ENCODE results near the gene FCAMR. TPM values are rescaled to one million over a fixed set of nuclear protein-coding genes. Genes with fewer than 3 reads are reported as not detected.

FCAMR gene
- total RNA-seq, 1 experiment from 2014 or later = not detected

DNA sequence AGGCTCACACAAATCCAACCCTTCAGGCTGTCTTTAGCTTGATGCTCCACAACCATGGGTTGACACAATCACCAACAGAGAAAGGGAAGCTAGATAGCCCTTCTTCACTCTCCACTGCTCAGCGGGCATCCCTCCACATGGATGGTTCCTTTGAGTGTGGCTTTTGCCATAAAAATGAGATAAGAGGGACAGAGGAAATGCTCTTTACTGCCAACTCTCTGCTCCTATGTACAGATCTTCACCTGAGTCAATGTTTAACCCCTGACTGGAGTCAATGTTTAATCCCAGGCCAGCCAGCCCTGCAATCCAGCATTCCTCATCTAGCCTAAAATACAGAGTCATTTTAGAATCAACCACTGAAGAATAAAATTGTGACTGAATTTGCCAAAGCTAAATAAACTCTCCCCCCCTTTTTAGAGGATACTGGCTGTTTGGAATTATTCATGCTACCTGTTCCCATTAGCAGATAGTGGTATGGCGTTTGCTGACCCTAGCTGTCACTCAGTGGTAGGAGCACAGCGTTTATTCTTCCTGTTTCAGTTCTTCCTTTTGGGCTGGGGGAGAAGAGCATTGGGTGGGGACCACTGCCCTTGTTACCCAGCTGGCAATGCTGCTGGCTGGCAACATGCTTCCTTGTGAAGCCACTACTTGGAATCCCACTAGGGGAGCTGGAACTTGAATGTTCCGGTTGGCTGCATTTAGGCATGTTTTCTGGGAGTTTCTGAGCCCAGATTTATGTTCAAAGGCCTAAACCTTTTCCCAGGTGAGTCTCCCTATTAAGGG lies 18.8 kb downstream of the FCAMR start:
- Histone ChIP-seq H3K4me2 (ENCODE audit: low read depth, low read length, poor library complexity, severe bottlenecking) (no peak overlapping the region), H3K27me3 (ENCODE audit: low read length) (no peaks in the 10 kb centered on the region), H3K9me3 (ENCODE audit: low read length) (no peaks in the 10 kb centered on the region), H3K79me2 (ENCODE audit: low read length) (no peaks in the 10 kb centered on the region), H3K4me3 (ENCODE audit: low read length) (no peak overlapping the region), H3K4me1 (ENCODE audit: low read length) (no peaks in the 10 kb centered on the region), H3K9me2 (replicated peaks; ENCODE audit: insufficient read depth, low read length) (no peaks in the 10 kb centered on the region), H3K27ac (ENCODE audit: low read length) (no peak overlapping the region), H3K36me3 (ENCODE audit: insufficient read depth, low read length) (no peaks in the 10 kb centered on the region), H4K20me1 (ENCODE audit: insufficient read depth, low read depth, low read length) (no peaks in the 10 kb centered on the region), H3K9ac (ENCODE audit: low read length) (no peak overlapping the region), H2AFZ (ENCODE audit: low read length) (no peak overlapping the region)
- no peak for DNase-seq

DNA sequence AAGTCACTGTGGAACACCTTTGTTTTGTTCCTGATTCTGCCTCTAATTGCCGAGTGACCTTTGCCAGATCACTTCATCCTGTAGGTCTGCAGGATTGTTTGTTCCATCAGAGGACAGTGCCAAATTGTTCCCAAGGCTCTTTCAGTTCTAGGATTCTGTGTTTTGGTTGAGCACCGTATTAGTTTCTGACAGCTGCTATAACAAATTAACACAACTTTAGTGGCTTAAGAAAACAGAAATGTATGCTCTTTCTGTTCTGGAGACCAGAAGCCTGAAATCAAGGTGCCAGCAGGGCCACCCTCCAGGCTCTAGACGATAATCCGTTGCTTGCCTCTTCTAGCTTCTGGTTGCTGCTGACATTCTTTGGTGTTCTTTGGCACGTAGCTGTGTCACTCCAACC lies 20.6 kb downstream of the FCAMR start:
- H3K4me2 ChIP-seq (ENCODE audit: low read depth, low read length, poor library complexity, severe bottlenecking) = no peak overlapping the region

DNA sequence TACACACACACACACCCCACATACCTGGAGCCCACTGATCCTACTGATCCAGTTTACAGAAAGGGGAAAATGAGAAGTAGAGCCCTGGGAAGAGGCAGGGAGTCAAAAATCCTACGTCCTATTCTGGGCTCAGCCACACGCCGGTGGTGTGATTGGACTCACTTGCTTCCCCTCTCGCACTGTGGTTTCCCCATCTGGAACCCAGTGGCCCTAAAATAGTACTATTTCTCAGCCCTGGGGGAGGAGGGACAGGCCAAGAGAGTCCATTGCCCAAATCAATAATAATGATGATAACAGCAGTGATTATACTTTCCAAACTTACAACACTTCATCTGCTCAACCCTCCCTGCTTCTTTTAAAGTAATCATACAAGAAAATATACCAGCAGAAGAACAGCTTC lies 21.1 kb downstream of the FCAMR start:
- no peaks in the 10 kb centered on the region for H3K9me3 ChIP-seq (ENCODE audit: low read length)
- no peak overlapping the region for H3K4me2 ChIP-seq (ENCODE audit: low read depth, low read length, poor library complexity, severe bottlenecking)
- no peak overlapping the region for H3K9ac ChIP-seq (ENCODE audit: low read length)
- no peak overlapping the region for H3K4me3 ChIP-seq (ENCODE audit: low read length)
- H3K79me2 ChIP-seq (ENCODE audit: low read length) = no peaks in the 10 kb centered on the region
- H2AFZ ChIP-seq (ENCODE audit: low read length) = no peak overlapping the region
- H4K20me1 ChIP-seq (ENCODE audit: insufficient read depth, low read depth, low read length) = no peaks in the 10 kb centered on the region
- no peaks in the 10 kb centered on the region for H3K9me2 ChIP-seq (replicated peaks; ENCODE audit: insufficient read depth, low read length)
- DNase-seq = no peak
- no peak overlapping the region for H3K27ac ChIP-seq (ENCODE audit: low read length)
- no peaks in the 10 kb centered on the region for H3K4me1 ChIP-seq (ENCODE audit: low read length)
- H3K27me3 ChIP-seq (ENCODE audit: low read length) = no peaks in the 10 kb centered on the region
- no peaks in the 10 kb centered on the region for H3K36me3 ChIP-seq (ENCODE audit: insufficient read depth, low read length)

More for the DNA sequence above, 20.6 kb downstream of the FCAMR start:
- H3K27me3 ChIP-seq (ENCODE audit: low read length) = no peaks in the 10 kb centered on the region
- DNase-seq = no peak
- H3K4me1 ChIP-seq (ENCODE audit: low read length) = no peaks in the 10 kb centered on the region
- H3K4me3 ChIP-seq (ENCODE audit: low read length) = no peak overlapping the region
- H3K9ac ChIP-seq (ENCODE audit: low read length) = no peak overlapping the region
- no peaks in the 10 kb centered on the region for H3K9me3 ChIP-seq (ENCODE audit: low read length)
- H3K36me3 ChIP-seq (ENCODE audit: insufficient read depth, low read length) = no peaks in the 10 kb centered on the region
- no peaks in the 10 kb centered on the region for H3K9me2 ChIP-seq (replicated peaks; ENCODE audit: insufficient read depth, low read length)
- no peaks in the 10 kb centered on the region for H3K79me2 ChIP-seq (ENCODE audit: low read length)
- no peak overlapping the region for H2AFZ ChIP-seq (ENCODE audit: low read length)
- no peak overlapping the region for H3K27ac ChIP-seq (ENCODE audit: low read length)
- no peaks in the 10 kb centered on the region for H4K20me1 ChIP-seq (ENCODE audit: insufficient read depth, low read depth, low read length)

DNA sequence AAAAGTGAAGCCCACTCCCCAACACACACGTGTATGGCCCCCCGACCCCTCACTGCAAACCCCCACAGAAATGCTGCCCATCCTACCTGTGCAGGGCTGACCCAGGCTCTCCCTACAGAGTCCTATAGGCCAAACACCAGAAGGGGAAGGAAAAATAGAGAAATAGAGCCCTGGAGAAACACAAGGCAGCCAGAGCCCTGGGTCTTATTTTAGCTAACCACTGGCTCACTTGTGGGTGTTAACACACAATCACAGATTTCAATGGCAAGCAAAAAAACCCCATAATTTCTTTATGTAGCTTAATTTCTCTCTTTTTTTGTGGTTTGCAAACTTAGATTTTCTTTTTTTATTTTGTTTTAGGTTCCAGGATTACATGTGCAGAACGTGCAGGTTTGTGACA lies 23.0 kb downstream of the FCAMR start:
- Histone ChIP-seq H3K79me2 (ENCODE audit: low read length) (no peaks in the 10 kb centered on the region), H3K9me2 (replicated peaks; ENCODE audit: insufficient read depth, low read length) (no peaks in the 10 kb centered on the region), H3K4me1 (ENCODE audit: low read length) (no peaks in the 10 kb centered on the region), H3K27me3 (ENCODE audit: low read length) (no peaks in the 10 kb centered on the region), H3K9me3 (ENCODE audit: low read length) (no peaks in the 10 kb centered on the region), H3K27ac (ENCODE audit: low read length) (no peak overlapping the region), H3K4me2 (ENCODE audit: low read depth, low read length, poor library complexity, severe bottlenecking) (no peak overlapping the region), H3K36me3 (ENCODE audit: insufficient read depth, low read length) (no peaks in the 10 kb centered on the region), H3K4me3 (ENCODE audit: low read length) (no peak overlapping the region), H4K20me1 (ENCODE audit: insufficient read depth, low read depth, low read length) (no peaks in the 10 kb centered on the region), H2AFZ (ENCODE audit: low read length) (no peak overlapping the region), H3K9ac (ENCODE audit: low read length) (no peak overlapping the region)
- DNase-seq = no peak

DNA sequence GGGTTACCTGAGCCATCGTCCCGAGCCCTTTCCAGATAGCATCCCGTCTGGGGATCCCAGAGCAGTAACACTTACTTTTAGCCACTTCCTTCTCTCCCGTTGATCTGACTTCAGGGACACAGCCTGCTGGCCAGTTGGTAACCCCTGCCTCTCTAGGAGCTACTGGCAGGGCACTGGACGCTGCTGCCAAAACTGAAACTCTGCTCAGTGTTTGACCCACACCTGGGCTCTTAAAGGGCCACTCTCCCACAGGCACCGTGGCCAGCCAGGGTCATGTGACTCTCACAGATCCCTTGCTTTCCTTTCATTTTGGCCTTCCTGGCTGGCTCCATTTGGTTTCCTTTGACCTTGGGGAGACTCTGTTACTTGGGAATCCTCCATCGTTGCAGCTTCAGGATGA lies 24.0 kb downstream of the FCAMR start, which contains the start of gene PIGR:
PIGR (minus strand) TSS at position 206 of the 400 bp plus-strand sequence. CDS start 5,935 bp downstream, outside the sequence.
- H3K9me3 ChIP-seq (ENCODE audit: low read length) = no peaks in the 10 kb centered on the region
- H3K27ac ChIP-seq (ENCODE audit: low read length) = no peak within 1 kb of the TSS
- H3K4me3 ChIP-seq (ENCODE audit: low read length) = no peak within 1 kb of the TSS
- no peaks in the 10 kb centered on the region for H3K4me1 ChIP-seq (ENCODE audit: low read length)
- H3K9ac ChIP-seq (ENCODE audit: low read length) = no peak within 1 kb of the TSS
- no peaks in the 10 kb centered on the region for H3K27me3 ChIP-seq (ENCODE audit: low read length)
- no peak within 1 kb of the TSS for H2AFZ ChIP-seq (ENCODE audit: low read length)
- no peak for DNase-seq
- H4K20me1 ChIP-seq (ENCODE audit: insufficient read depth, low read depth, low read length) = no peaks in the 10 kb centered on the region
- H3K4me2 ChIP-seq (ENCODE audit: low read depth, low read length, poor library complexity, severe bottlenecking) = no peak within 1 kb of the TSS
- H3K36me3 ChIP-seq (ENCODE audit: insufficient read depth, low read length) = no peaks in the 10 kb centered on the region
- H3K9me2 ChIP-seq (replicated peaks; ENCODE audit: insufficient read depth, low read length) = no peaks in the 10 kb centered on the region
- no peaks in the 10 kb centered on the region for H3K79me2 ChIP-seq (ENCODE audit: low read length)

DNA sequence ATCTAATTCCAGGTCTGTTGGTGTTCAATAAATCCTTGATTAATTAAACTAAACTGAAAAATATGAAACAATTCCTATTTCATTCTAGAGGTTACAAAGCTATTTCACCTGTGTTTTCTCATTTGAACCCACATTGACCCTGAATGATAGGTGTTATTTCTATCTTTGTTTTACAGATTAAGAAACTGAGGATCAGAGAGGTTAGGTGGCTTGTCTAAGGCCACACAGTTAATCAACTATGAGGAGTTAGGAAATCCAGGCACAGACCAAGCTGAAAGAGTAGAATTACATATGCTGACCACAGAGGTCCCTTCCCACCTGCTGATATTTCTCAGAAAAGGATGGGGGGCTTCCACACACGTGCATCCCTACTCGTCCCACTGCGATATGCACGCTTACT lies 24.5 kb downstream of the FCAMR start:
- H3K4me2 ChIP-seq (ENCODE audit: low read depth, low read length, poor library complexity, severe bottlenecking) = no peak overlapping the region
- DNase-seq = no peak
- no peaks in the 10 kb centered on the region for H3K9me3 ChIP-seq (ENCODE audit: low read length)
- no peak overlapping the region for H2AFZ ChIP-seq (ENCODE audit: low read length)
- no peak overlapping the region for H3K9ac ChIP-seq (ENCODE audit: low read length)
- H4K20me1 ChIP-seq (ENCODE audit: insufficient read depth, low read depth, low read length) = no peaks in the 10 kb centered on the region
- no peaks in the 10 kb centered on the region for H3K4me1 ChIP-seq (ENCODE audit: low read length)
- no peak overlapping the region for H3K27ac ChIP-seq (ENCODE audit: low read length)
- H3K4me3 ChIP-seq (ENCODE audit: low read length) = no peak overlapping the region
- H3K9me2 ChIP-seq (replicated peaks; ENCODE audit: insufficient read depth, low read length) = no peaks in the 10 kb centered on the region
- H3K36me3 ChIP-seq (ENCODE audit: insufficient read depth, low read length) = no peaks in the 10 kb centered on the region
- H3K27me3 ChIP-seq (ENCODE audit: low read length) = no peaks in the 10 kb centered on the region
- H3K79me2 ChIP-seq (ENCODE audit: low read length) = no peaks in the 10 kb centered on the region

DNA sequence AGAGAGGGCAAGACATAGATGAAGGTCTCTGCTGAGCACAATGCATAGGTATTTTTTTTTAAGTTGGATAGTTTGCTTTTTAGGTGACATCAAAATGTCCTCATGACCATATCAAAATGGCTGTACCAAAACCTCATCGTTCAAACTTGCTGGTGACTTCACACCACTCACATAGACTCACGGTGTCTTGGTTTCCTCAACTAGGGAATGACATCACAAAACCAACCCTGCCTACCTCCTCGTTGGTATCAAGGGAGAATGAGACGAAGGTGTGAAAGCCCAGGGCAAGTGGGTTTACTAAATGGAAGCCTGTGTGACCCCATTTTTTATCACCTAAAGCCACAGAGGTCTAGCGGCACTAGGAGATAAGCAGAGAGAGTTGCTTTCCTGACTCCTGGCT lies 25.6 kb downstream of the FCAMR start:
- no peaks in the 10 kb centered on the region for H3K9me3 ChIP-seq (ENCODE audit: low read length)
- no peaks in the 10 kb centered on the region for H3K4me1 ChIP-seq (ENCODE audit: low read length)
- no peaks in the 10 kb centered on the region for H3K36me3 ChIP-seq (ENCODE audit: insufficient read depth, low read length)
- no peak overlapping the region for H3K27ac ChIP-seq (ENCODE audit: low read length)
- no peak for DNase-seq
- H3K9me2 ChIP-seq (replicated peaks; ENCODE audit: insufficient read depth, low read length) = no peaks in the 10 kb centered on the region
- no peak overlapping the region for H3K9ac ChIP-seq (ENCODE audit: low read length)
- no peaks in the 10 kb centered on the region for H4K20me1 ChIP-seq (ENCODE audit: insufficient read depth, low read depth, low read length)
- H3K4me3 ChIP-seq (ENCODE audit: low read length) = no peak overlapping the region
- no peak overlapping the region for H3K4me2 ChIP-seq (ENCODE audit: low read depth, low read length, poor library complexity, severe bottlenecking)
- no peak overlapping the region for H2AFZ ChIP-seq (ENCODE audit: low read length)
- no peaks in the 10 kb centered on the region for H3K27me3 ChIP-seq (ENCODE audit: low read length)
- H3K79me2 ChIP-seq (ENCODE audit: low read length) = no peaks in the 10 kb centered on the region

DNA sequence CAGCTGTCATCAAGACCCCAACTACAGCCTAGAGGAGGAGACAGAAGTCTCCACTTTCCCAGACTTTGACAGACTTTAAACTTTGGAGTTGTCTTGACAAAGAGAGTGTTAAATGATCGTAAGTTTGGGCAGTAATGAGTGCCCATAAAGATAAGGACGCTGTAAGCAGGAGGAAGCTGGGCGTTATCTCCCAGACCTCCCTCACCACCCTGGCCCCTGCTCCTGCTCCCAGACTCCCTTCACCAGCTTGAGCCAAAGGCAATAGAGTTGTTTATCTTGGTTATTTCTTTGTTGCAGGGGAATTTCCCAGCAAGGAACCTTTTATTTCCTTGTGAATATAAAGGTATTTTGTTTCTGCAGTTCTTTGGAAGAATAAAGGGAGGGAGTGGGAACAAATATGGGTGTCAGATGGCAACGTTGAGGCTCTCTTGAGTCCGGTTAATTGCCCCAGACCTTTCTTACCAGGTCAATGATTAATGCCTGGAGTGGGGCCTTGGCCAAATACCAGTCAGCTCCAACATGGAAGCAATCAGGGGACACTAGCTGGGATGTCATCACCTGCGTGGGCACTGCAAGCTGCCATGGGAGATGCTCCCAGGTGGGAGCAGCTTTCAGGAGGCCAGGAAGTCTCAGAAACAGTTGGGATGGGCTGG lies 28.4 kb downstream of the FCAMR start:
- Histone ChIP-seq H3K9me3 (ENCODE audit: low read length) (no peaks in the 10 kb centered on the region), H3K27ac (ENCODE audit: low read length) (no peak overlapping the region), H3K4me1 (ENCODE audit: low read length) (no peaks in the 10 kb centered on the region), H3K9me2 (replicated peaks; ENCODE audit: insufficient read depth, low read length) (no peaks in the 10 kb centered on the region), H3K9ac (ENCODE audit: low read length) (no peak overlapping the region), H3K4me3 (ENCODE audit: low read length) (no peak overlapping the region), H4K20me1 (ENCODE audit: insufficient read depth, low read depth, low read length) (no peaks in the 10 kb centered on the region), H3K36me3 (ENCODE audit: insufficient read depth, low read length) (no peaks in the 10 kb centered on the region), H2AFZ (ENCODE audit: low read length) (no peak overlapping the region), H3K4me2 (ENCODE audit: low read depth, low read length, poor library complexity, severe bottlenecking) (no peak overlapping the region), H3K79me2 (ENCODE audit: low read length) (no peaks in the 10 kb centered on the region), H3K27me3 (ENCODE audit: low read length) (no peaks in the 10 kb centered on the region)
- no peak for DNase-seq

Measured in Karpas-422 (cell line).